GM18499 (cell line): ENCODE data around the gene INO80.

Source experiments
- ATAC-seq: cut with Tn5 transposase; IDR thresholded peaks from one replicate; pipeline ENCODE4 v1.9.1; 2021; ENCODE audit warnings: moderate number of reproducible peaks; ENCODE audit not compliant: insufficient read depth, unreplicated experiment

Gene INO80

DNA sequence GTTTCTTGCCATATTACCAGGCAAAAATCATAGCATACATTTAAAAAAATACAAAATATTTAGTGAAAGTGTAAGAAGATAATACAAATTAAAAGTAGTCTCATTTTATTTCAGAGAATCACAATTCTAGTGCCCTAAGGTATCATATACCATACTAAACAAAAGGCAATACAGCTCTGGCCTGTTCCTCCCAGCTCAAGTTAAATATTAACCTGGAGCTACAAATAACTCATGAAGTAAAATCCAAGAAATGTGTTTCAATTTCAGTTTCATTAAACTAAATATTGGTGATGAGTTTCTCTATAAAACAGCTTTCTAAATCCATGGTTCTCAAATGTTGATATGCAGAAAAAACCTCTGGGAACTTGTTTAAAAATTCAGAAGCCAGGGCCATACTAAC is 67.7 kb downstream of the INO80 start:
- ATAC-seq = no peak

DNA sequence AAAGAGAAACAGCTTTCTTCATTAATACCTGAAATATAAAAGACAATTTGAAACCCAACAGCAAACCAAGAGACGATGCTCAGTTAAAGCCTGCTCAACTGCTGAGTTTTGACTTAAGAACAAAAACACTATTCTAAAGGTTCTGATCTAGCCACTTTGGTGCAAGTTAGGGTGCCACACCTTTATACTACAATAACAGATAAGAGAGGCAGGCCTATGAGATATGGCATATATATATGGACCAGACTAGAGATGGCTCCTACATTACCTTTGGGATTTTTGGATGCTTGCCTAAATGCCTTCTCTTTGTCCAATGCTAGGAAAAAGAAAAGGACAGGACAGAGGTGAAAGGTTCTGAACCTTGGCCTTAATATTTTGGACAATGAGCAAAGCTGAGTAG is 68.6 kb downstream of the INO80 start:
- ATAC-seq = no peak

DNA sequence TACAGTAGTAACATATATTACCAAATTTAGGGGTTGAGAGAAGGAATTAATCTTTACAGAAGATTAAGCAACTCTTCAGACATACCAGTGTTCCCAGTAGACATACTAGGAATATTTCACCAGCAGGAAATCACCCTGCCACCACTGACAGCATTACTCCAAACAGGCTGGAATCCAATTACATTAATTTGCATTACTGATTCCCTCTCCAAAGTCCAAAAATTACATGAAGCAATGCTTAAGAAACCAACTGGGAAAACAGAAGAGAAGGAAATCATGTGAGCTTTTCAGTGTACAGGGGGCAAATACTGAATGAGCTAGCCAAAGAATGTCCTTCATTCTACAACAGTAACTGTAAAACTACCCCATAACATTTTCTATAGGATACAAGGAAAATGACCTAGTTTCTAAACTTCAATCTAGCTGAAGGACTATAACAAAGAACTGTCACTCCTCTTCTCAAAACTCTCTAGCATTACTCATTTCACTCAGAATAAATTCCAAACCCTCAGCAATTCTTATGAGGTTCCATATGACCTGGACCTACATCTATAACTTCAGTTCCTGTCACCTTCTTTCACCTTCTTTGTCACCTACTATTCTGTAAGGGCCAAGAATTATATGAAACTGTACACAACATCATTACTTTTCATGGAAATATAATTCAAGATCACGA is 72.7 kb downstream of the INO80 start:
- ATAC-seq = no peak

DNA sequence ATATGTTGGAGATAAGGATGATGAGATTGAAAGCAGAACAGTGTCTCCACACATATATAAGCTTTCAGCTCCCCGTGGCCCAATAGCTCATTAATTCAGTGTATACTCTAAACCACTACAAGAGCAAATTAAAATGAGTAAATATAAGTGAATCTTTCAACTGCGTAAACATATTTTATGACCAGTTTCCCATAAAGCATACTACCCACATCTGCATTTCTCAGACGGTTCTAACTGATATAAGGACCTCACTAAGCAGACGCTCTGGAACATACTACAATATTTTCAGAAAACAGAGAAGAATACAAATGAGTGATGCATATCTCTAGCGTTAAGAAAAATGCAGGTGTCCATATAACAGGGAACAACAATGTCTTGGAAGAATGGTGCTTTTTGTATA is 73.2 kb downstream of the INO80 start:
- no peak for ATAC-seq

DNA sequence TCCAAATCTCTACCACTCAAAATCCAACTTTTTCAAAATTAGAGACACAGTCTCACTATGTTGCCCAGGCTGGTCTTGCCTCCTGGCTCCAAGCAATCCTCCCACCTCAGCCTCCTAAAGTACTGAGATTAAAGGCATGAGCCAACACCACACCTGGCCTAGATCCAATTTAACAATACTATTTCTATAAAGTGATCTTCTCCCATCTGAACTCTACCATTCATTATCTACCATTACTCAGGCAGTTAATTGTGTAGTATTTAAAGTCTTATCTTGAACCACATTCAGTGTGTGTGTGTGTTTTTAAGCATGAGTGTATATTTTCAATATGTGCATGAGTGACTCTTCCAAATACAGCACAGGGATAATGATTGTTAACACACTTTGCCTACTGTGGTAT is 77.0 kb downstream of the INO80 start:
- ATAC-seq = no peak

DNA sequence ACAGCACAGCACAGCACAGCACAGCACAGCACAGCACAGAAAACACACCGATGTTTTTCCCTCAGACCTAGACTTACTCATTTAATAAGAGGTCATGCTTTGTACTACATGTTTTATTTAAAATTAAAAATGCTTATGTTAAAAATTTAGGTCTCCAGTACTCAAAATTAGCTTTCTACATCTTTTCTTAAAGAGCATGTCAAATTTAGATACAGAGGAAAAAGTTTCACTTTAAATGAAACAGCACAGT is 84.1 kb downstream of the INO80 start:
- ATAC-seq = no peak

DNA sequence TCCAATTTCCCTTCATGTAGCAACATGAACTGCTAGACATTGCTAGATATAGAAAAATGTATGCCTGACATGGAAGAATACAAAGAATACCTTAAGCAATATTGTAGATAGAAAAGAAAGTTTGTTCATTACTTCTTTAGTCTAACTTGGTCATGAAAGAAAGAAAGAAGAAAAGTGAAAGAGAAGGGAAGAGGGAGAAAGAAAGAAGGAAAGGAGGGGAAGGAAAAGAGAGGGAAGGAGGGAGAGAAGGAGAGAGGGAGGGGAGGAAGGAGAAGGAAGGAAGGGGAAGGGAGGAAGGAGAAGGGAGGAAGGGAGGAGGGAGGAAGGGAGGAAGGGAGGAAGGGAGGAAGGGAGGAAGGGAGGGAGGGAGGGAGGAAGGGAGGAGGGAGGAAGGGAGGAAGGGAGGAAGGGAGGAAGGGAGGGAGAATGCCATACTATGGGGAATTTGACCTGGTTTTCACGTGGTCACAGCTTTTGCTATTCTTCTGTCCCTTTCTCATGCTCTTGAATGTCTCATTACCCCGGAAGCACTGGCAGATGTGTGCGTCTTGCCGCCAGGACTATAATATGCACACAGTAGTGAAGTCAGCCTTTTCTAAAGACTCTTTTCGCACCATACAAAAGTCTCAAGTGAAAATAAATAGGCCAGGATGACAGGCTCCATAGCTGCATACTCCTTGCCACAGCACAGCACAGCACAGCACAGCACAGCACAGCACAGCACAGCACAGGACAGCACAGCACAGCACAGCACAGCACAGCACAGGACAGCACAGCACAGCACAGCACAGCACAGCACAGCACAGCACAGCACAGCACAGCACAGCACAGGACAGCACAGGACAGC is 84.6 kb downstream of the INO80 start:
- ATAC-seq = no peak

DNA sequence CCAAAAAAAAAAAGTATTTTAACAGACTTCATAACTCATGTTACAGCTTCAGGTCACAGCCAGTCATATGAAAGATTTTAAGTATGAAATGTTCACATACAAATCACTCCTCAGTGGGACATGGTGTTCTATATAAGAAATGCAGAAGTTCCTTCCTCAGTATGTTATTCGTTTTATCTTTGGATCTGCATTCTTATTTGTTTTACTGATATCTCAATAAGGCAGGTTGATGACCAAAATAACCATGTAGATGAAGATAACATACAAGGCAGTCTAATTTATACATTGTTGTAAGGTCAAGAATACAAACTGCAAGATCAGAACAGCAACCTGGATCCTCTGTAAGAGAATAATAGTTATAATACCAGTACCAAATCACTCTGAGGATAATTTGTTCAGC is 87.2 kb downstream of the INO80 start:
- no peak for ATAC-seq

DNA sequence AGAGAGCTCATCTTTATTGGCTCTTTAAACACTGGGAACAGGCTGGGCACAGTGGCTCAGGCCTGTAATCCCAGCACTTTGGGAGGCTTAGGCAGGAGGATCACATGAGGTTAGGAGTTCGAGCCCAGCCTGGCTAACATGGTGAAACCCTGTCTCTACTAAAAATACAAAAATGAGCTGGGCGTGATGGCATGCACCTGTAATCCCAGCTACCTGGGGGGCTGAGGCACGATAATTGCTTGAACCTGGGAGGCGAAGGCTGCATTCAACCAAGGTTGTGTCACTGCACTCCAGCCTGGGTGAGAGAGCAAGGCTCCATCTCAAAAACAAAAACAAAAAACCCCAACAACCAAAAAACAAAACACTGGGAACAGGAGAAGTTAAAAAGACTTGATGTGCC is 90.7 kb downstream of the INO80 start:
- ATAC-seq = no peak

DNA sequence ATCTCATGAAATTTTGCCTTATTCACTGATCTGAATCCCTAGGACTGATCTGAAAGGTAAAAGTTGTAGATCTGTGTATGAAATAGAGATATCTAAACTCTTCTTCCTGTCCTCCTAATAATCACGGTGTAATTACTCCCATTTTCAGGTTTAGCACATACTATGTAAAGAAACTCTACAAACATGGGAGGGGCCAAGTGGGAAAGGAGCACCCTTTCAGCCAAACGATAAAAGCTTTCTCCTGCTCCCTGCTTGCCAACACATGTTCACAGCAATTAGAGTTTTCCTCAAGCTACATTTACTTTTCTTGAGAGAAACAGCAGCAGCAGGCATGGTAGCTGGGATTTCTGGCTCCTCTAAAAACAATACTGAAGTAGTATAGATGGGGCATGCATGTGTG is 91.2 kb downstream of the INO80 start:
- ATAC-seq = no peak

DNA sequence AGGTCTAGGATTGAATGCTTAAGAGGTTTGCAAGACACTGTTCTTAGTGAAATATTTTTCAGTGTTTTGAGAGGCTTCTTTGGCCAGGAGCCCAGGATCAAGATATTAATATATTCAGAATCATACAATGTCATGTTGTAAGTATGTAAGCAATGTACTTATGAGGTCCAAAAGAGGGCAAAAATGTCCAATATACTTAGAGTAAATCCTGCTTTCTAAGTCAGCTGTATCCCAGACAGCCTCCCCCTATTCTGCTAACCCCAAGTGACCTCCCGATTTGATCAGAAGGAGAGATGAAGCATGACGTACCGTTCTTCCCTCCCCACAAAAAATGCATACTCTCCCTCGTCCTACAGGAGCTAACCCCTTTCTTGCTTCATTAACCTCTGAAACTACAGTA is 91.9 kb downstream of the INO80 start:
- no peak for ATAC-seq

DNA sequence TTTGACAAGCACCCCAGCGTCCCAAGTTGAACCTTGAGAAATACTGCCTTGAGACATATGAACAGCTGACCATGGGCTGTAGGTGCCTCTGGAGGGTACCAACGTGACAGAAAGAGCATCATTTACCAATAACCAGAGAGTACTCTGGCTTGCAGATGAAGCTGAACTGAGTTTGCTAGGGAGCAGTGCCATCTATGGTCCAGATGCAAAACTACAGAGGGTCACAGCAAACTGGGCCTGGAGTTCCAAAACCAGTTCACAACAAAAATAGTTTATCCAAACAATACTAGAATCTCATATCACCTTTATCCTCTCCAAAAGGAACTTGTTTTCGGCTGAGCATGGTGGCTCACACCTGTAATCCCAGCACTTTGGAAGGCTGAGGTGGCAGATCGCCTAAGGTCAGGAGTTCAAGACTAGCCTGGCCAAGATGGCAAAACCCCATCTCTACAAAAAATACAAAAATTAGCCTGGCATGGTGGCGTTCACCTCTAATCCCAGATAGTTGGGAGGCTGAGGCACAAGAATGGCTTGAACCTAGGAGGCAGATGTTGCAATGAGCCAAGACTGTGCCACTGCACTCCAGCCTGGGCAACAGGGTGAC is 93.5 kb downstream of the INO80 start:
- no peak for ATAC-seq

DNA sequence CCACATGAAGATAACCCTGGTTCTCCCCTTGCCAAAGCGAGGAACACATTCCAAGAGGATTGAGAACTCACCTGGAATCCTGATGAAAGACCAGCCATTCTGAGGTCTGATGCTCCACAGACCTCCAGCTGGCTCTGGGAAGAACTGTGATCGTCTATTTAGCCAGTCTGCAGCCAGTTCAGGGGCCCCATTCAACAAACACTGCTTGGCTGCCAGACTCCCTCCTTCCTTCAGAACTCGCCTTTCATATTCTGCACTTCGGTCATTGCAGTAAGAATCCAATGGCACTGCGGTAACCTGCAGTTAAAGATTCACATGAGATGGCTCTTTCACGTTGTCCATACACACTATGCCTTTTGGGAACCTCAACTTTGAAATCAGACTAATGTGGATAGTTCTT is 95.3 kb downstream of the INO80 start:
- ATAC-seq = no peak

DNA sequence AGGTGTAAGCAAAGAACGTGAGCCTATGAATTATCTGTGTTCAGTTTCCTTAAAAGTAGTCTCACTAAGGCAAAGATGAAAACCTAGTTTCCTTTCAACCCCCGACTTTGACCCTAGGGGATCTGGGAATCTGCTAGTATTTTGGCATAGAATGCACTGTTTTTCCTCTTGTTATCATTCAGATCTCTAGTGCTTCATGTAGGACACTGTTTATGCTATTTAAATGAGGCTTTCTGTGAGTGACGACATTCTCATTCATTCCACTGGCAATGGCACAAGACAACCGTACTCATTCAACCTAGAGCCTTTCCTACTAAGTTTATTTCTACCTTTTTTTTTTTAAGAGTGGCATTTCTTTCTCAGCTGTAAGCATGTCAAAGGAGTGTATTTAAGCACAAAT is 95.8 kb downstream of the INO80 start:
- no peak for ATAC-seq

DNA sequence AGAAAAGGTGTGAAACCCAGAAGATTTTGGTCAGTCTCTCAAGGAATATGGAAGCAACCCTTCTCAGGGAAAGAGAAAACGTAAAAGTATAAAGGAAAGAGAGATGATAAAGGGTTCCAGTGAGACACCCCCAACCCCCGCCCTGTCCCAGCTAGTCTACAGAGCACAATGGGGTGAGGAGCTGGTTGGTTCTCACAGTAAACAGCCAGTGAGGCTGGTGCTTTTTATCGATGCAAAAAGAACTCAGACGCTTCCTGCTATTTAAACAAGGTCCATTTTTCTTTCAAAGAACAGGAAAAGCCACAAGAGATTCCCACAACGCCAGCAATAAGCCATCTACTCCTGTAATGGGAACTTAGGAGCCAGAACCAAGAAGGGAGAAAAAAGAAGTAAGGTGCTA is 96.9 kb downstream of the INO80 start:
- ATAC-seq = no peak

DNA sequence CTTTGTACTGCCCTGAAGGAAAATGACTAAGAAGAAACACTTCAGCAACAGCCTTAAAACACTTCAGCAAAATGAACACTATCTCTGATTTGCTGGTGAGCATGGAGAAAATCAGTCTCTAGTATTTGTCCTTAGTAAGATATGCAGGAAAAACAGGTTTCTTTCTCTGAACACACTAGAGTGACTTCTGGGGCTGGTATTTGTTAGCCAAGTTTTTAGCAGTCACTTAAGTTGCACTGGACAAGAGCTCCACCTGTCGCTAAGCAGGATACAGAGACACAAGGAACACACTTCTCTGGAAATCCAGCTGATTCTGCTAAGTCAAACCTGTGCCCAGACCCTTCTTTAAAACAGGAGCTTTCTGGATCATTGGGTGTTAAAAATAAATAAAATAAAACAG is 97.5 kb downstream of the INO80 start:
- no peak for ATAC-seq

DNA sequence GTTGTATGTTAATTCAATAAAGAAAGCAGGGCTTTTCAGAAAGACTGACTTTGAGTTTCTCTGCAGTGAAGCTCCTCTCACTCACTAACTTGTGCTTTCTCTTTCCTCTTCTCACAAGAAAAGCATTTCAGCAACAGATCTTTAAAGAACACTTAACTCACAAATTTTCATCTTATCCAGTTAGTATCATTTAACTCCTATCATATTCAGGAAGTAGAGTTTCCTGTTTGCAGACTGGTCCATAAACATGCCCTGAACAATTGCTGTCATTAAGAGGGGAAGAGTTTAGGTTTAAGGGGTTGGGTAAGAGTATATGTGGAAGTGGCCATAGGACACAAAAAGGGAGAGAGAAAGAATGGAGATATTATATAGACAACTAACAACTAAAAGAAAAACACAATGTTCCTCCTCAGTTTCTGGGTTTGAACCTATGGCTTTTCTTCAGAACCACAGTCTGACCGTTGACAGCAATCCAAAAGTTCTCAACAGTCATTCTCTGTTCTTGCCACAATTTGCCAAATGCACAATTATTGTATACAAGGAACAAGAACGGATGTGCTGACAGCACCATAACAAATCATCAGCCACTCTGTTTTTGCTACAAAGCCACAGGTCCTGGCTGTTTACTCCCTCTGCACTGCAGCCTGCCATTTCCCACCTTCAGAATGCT is 98.9 kb downstream of the INO80 start:
- no peak for ATAC-seq

DNA sequence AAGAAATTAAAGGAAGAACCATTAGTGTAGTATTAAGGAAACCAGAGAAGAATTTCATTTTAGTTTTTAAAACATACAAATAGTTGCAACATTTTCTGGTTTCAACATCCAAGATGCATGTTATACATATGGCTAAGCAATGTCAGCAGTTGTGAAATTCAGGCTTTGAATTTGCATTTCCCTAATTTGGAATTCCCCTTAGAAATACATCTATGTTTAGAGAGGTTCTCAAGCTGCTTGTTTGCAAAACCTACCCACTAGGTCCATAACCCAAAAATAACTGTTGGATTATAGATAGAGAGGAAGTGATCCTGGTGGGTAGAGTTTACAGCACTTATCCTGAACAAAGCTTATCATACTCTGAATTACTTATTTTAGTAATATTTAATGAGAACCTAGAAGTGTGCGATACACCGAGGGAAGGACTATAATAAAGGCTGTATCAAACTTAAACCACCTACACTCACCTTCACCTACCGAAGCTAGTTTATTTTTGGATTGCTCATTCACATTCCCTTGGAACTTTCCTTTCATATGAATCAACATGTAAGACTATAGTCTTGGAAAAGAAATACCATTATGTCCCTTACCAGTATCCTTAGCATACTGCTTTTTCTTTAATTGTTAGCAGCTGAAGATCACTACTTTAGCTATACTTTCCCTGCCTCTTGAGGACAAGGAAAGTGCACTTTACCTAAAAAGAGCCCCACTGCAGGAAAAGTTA is 102.2 kb downstream of the INO80 start:
- ATAC-seq = no peak

DNA sequence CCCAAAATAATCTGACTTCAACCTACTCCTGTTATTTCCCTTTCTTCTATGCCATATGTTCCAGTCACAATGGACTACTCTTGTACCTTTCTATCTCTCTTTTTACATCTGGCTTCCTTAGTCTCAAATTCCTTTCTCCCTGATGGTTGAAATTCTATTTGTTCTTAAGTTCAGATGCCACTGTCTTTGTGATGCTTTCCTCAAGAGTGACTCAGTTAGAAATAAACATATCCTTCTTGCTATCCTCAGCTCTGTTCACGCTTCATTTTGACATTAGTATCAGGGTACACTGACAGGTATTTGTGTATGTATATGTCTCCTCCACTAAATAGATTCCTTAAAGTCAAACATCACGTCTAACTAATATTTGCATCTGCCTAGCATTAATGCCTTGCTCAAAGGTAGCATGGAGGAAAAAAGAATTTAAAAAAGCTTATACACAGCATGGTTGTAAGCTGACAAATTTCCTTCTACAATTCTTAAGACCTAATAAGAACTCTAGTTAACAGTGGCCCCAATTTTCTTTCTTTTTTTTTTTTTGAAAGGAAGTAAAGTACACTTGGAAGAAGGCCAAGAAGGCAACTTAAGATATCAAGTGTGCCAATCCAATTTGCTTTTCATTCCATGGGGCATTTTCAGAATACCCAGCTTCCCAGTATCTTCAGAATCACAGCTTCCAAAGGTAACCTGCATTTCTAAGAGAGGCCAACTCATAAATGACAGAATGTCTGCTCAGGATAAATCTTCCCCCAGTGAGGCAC is 104.8 kb downstream of the INO80 start:
- ATAC-seq = no peak

DNA sequence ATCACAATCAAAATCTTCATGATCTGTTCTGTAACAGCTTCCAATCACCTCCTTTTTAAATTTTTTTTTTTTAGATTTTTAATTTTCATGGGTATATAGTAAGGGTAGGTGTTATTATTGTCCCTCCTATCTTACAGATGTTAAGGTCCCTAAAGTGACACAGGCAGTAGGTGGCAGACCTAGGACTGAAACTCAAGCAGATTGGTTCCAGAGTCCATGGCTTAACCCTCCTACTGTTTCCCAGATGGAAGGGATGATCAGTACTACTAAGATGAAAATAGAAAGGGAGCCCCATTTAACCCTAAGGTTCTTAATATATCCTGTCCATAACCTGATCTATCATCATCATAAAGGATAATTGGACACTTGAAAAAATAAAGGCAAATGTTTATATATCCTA is 105.7 kb downstream of the INO80 start:
- ATAC-seq = no peak
